PFSK-1 (cell line): Measurements from ENCODE around the gene DRICH1.

Experiments used
- FOXP2 ChIP-seq: optimal IDR thresholded peaks from 2 replicates; pipeline ENCODE3; 2011; ENCODE audit warnings: borderline replicate concordance, control low read depth, inconsistent platforms; ENCODE audit not compliant: insufficient read depth; ENCODE audit errors: extremely low read length, extremely low read depth
- POLR2AphosphoS5 ChIP-seq: IDR thresholded peaks from 2 replicates; pipeline ENCODE4 v1.6.1; 2012; ENCODE audit warnings: low read depth, mild to moderate bottlenecking, control low read depth, low read length, moderate library complexity
- REST ChIP-seq, 2 experiments: IDR thresholded peaks; 2 replicates each; pipeline versions ENCODE4 v1.6.1 to v1.8.0; 2011 to 2012; ENCODE audit warnings: low read depth in 2 of 2, low read length in 2 of 2, control low read depth in 1 of 2, inconsistent platforms in 1 of 2, mild to moderate bottlenecking in 1 of 2, moderate library complexity in 1 of 2; ENCODE audit not compliant: insufficient read depth in 1 of 2
- SIN3A ChIP-seq: IDR thresholded peaks from 2 replicates; pipeline ENCODE4 v1.6.1; 2012; ENCODE audit warnings: mild to moderate bottlenecking, low read length, moderate library complexity, borderline replicate concordance; ENCODE audit not compliant: insufficient read depth
- TAF1 ChIP-seq: IDR thresholded peaks from 2 replicates; pipeline ENCODE4 v1.6.1; 2012; ENCODE audit warnings: low read length, control low read depth, borderline replicate concordance; ENCODE audit not compliant: insufficient read depth

The DRICH1 gene

DNA sequence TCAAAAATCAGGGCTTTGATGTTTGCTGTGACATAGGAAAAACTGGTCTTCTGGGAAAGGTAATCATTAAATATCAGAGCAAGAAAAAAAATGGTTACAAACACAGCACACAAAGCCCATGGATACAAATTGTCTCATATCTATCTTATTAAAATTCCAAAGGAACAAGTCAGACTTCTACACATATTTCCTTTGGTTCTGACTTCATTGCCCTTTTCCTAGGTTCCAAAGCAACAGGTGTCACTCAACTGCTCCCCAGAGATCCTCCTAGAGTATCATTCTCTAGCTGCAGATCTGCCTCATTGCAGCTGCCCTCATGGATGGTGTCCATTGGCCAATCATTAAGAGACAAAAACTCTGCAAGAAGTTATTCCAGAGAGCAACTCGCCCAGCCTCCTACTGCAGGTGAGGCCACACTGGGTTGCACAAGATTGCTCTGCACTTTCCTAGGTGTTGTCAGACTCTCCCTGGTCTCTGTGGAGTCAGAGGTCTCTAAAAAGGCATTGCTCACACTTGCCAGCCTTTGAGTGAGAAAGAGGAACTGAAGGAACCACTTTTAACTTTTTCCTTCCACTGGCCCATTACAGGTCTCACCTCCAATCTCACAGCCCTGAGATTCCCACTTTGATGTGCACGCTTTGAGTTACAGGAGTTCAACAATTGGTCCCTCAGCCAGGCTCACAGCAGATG, 5.7 kb downstream of the DRICH1 start:
- TF ChIP-seq TAF1 (no peak), REST (IDR thresholded peaks at IDR 0.05; ENCODE audit: insufficient read depth in 1 of 2, low read depth in 2 of 2, low read length in 2 of 2) (no peak), FOXP2 (no peak), POLR2AphosphoS5 (no peak)

- TF ChIP-seq SIN3A = no peak
- no peak for TF ChIP-seq FOXP2
- no peak for TF ChIP-seq TAF1
- TF ChIP-seq POLR2AphosphoS5 = no peak
Measured at GRCh38 chr22:23622634-23623033, 9.5 kb downstream of the DRICH1 start.

GRCh38 chr22:23621082-23621780, 10.9 kb downstream of the DRICH1 start:
- no peak for TF ChIP-seq REST (IDR thresholded peaks at IDR 0.05; ENCODE audit: insufficient read depth in 1 of 2, low read depth in 2 of 2, low read length in 2 of 2)
- no peak for TF ChIP-seq SIN3A
- TF ChIP-seq FOXP2 = no peak
- TF ChIP-seq TAF1 = no peak
- TF ChIP-seq POLR2AphosphoS5 = no peak

DNA sequence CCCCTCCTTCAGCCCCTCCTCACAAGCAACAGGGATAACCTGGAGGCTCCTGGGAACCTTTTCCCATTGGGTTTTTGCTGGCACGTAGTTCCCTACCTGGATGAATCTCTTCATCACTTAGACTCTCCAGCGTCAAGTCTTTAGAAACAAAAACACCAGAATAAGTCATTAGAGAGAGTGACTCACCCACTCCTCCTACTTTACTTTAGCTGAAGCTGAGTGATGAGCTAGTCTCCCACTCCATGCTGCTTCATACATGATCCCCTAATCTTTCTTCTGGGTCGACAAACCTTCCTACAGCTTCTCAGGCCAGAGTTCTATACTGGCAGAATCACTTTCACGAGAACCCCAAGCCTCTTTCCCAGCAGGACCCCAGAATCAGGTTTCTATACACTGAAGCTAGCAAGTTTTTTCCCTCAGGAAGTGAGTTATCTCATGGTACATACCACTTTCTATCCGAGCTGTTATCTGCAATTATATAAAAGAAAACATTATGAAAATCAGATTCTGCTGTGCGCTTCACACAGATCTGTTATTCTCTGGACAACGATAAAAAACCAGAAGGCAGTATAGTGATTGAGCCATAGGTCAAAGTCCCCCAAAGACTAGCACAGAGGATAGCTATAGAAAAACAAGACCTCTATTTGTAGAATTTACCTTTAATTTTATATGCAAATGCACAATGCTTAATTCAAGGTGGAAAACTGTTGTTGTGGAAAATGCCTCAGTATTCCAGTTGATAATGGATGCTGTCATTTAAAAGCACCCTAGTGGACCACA, 18.7 kb downstream of the DRICH1 start:
- no peak for TF ChIP-seq SIN3A
- TF ChIP-seq REST (IDR thresholded peaks at IDR 0.05; ENCODE audit: insufficient read depth in 1 of 2, low read depth in 2 of 2, low read length in 2 of 2) = no peak
- TF ChIP-seq FOXP2 = no peak
- TF ChIP-seq TAF1 = no peak
- TF ChIP-seq POLR2AphosphoS5 = no peak

DNA sequence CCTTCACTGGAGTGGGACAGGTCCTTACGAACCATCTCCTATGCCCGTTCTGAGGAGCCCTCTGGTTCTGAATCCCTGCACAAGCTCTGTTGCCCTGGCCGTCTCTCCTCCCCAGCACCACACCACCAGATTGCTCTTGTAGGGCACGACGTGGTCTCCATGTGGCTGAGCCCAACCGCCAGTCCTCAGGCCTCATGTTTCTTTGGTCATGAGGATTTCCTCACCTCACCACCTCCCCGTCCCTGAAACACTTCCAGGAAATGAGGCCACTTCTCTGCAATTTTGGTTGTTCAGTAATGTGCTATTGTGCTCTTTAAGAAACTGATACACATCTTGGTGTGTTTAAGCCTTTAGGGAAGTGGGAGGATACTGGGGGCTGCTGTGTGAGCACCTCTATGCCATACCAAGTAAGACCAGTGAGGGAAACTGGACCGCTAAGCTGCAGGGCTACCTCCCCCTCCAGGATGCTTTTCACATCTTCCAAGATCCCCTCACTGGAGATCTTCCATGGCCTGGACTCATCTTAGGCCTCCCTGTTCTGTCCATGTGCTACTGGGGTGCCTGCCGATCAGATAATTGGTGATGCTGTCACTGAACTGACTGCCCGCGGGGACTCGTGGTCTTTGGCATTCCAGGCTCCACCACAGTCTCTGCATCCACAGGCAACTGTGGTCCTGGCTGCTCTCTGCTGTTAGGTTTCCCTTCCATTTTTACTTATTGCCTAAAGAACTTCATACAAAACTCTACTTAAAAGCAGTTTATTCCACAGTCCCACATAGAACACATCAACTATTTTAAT, 21.9 kb downstream of the DRICH1 start:
- TF ChIP-seq REST (IDR thresholded peaks at IDR 0.05; ENCODE audit: insufficient read depth in 1 of 2, low read depth in 2 of 2, low read length in 2 of 2) (no peak), SIN3A (no peak), TAF1 (no peak), FOXP2 (no peak), POLR2AphosphoS5 (no peak)
